Measurements from ENCODE around the gene NHP2. TPM values are rescaled to one million over a fixed set of nuclear protein-coding genes. Genes with fewer than 3 reads are reported as not detected.

NHP2 gene
- total RNA-seq, 1 experiment from 2014 or later, result 322 TPM

DNA sequence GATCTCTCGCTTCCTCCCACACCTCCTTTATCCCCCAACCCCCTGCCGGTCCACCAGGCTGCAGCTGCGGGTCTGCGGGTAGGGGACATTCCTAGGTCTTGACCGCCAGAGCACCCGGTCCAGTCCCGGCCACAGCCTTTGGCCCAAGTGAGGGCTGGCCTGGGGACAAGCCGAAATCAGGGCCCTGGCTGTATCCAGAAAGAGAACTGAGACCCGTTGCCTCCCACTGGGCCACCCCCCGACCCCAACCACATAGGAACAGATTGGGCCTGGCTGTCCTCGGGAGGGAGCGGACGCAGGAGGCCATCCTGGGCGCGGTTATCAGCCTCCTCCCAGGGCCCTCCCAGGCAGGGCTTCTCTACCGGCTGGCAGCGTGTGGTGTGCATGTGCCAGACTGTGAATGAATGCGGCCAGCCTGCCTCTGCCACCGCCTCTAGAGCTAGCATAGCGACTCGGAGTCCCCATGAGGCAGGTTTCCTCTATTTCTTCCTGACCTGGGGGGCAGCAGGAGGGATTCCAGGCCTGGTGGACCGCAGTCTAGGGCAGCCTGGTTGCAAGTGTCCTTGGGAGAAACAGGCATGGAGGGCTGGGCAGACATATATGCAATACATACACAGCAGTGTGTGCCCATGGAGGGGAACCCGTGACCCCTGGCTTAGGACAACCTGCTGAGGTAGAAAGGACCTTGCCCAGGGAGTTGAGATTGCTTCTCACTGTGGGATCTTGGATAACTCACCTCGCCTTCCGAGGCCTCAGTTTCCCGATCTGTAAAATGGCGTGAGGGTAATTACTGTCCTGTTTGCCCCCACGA is 39.2 kb downstream of the NHP2 start:
- H3K27ac Mint-ChIP-seq (ENCODE audit: low read depth, unreplicated experiment), result peak overlapping the region; percentile 29
- no TSS peak for BruUV-seq (replicated peaks)
- intact Hi-C loops (cut with micrococcal nuclease), result no loop called here
- peak overlapping the region; percentile 74 for H3K4me3 Mint-ChIP-seq (ENCODE audit: unreplicated experiment)
- peaks cover 7% of the 10 kb centered on the region for H3K36me3 Mint-ChIP-seq (ENCODE audit: insufficient read depth, unreplicated experiment)
- no peak for DNase-seq (ENCODE audit: unreplicated experiment)
- H3K9me3 Mint-ChIP-seq (ENCODE audit: unreplicated experiment), result no peaks in the 10 kb centered on the region
- ChIA-PET POLR2A (interaction anchor here (0.6 to 1.2 kb wide), 3 partner anchors 15 to 574 kb away, joined by 3 to 4 read pairs (median 4); no protein-coding TSS in a partner anchor), CTCF (interaction anchor here (1.5 kb wide), 1 partner anchor 21 kb away, joined by 3 read pairs; no protein-coding TSS in a partner anchor)
- peaks cover 24% of the 10 kb centered on the region for H3K27me3 Mint-ChIP-seq (ENCODE audit: insufficient read depth, unreplicated experiment)
- H3K4me1 Mint-ChIP-seq (ENCODE audit: insufficient read depth, unreplicated experiment), result peaks cover 11% of the 10 kb centered on the region
- TF ChIP-seq, protein P1, sequence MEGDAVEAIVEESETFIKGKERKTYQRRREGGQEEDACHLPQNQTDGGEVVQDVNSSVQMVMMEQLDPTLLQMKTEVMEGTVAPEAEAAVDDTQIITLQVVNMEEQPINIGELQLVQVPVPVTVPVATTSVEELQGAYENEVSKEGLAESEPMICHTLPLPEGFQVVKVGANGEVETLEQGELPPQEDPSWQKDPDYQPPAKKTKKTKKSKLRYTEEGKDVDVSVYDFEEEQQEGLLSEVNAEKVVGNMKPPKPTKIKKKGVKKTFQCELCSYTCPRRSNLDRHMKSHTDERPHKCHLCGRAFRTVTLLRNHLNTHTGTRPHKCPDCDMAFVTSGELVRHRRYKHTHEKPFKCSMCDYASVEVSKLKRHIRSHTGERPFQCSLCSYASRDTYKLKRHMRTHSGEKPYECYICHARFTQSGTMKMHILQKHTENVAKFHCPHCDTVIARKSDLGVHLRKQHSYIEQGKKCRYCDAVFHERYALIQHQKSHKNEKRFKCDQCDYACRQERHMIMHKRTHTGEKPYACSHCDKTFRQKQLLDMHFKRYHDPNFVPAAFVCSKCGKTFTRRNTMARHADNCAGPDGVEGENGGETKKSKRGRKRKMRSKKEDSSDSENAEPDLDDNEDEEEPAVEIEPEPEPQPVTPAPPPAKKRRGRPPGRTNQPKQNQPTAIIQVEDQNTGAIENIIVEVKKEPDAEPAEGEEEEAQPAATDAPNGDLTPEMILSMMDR (IDR thresholded peaks at IDR 0.05; ENCODE audit: unreplicated experiment), result no peak

DNA sequence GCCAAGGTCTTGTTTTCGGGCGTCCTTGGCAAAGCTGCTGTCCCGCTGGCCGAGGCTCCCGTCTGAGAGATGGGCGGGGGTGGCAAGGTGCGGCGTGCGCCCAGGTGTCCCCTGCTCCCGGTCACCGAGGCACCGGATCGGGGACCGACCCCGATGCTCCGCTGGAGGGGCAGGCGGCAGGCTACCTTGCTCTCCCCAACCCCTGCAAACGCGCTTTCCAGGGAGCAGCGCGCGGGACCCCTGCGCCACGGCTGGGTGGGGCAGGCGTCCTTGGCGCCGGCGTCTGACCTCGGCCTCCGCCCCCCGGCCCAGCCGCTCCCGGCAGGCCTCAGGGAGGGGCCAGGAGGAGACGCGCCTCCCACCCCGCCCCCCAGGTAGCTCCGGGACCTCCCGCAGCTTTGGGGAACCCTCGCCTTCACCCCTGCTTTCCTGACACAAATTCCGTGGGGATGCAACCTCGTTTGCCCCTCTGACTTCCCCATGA is 39.8 kb downstream of the NHP2 start:
- Mint-ChIP-seq H3K4me3 (ENCODE audit: unreplicated experiment) (peak overlapping the region; percentile 74), H3K4me1 (ENCODE audit: insufficient read depth, unreplicated experiment) (peaks cover 15% of the 10 kb centered on the region), H3K36me3 (ENCODE audit: insufficient read depth, unreplicated experiment) (peaks cover 7% of the 10 kb centered on the region), H3K9me3 (ENCODE audit: unreplicated experiment) (no peaks in the 10 kb centered on the region), H3K27me3 (ENCODE audit: insufficient read depth, unreplicated experiment) (peaks cover 24% of the 10 kb centered on the region), H3K27ac (ENCODE audit: low read depth, unreplicated experiment) (peak overlapping the region; percentile 29)
- intact Hi-C loops (cut with micrococcal nuclease), result no loop called here
- TF ChIP-seq, protein P1 (IDR thresholded peaks at IDR 0.05; ENCODE audit: unreplicated experiment), result no peak
- no peak for DNase-seq (ENCODE audit: unreplicated experiment)
- ChIA-PET CTCF (interaction anchor here (1.5 kb wide), 1 partner anchor 22 kb away, joined by 3 read pairs; no protein-coding TSS in a partner anchor), POLR2A (interaction anchor here (0.6 to 1.2 kb wide), 3 partner anchors 14 to 574 kb away, joined by 3 to 4 read pairs (median 4); no protein-coding TSS in a partner anchor)
- BruUV-seq (replicated peaks), result no TSS peak

DNA sequence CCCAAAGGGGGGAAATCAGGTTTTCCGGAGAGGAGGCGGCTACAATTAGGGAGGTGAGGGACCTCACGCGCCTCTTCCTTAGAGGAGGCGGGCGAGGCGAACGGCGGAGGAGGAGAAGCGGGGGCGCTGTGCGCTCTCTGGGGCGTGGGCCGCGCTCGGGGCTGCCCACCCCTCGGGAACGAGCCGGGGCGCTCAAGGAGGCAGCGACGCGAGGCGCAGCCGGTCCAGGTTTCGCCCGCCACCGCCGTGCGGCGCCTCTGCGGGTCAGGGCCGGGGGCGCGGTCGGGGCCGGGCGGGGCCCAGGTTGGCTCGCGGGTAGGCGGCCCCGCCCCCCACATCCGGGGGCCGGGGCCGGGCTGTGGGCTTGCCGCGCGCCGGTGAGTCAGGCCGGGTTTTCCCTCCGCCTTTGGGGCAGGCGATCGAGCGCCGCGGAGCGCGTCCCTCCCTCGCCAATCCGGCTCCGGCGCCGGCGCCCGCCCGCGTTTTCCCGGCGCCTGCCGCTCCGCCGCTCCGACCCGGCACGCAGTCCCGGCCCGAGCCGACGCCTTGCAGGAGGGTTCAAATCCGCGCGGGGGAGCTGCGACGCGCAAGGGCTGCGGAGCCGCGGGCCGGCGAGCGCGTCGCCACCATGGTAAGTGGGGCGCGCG is 40.4 kb downstream of the NHP2 start, which contains the start of gene N4BP3:
TSS of gene N4BP3 (plus strand) at position 392 of the 647 bp plus-strand sequence. CDS start 6,052 bp downstream, outside the sequence.
- H3K4me3 Mint-ChIP-seq (ENCODE audit: unreplicated experiment), result peak within 1 kb of the TSS; percentile 74
- DNase-seq (ENCODE audit: unreplicated experiment), result peak; percentile 57
- intact Hi-C loops (cut with micrococcal nuclease), result no loop called here
- CTCF ChIA-PET, result interaction anchor here (0.7 to 1.5 kb wide), 2 partner anchors 22 to 30 kb away, joined by 3 read pairs; no protein-coding TSS in a partner anchor
- POLR2A ChIA-PET, result interaction anchor here (0.7 to 1.2 kb wide), 2 partner anchors 13 to 32 kb away, joined by 3 read pairs; no protein-coding TSS in a partner anchor
- H3K27ac Mint-ChIP-seq (ENCODE audit: low read depth, unreplicated experiment), result peak within 1 kb of the TSS; percentile 29
- BruUV-seq (replicated peaks), result no TSS peak
- H3K9me3 Mint-ChIP-seq (ENCODE audit: unreplicated experiment), result no peaks in the 10 kb centered on the region
- peaks cover 24% of the 10 kb centered on the region for H3K27me3 Mint-ChIP-seq (ENCODE audit: insufficient read depth, unreplicated experiment)
- peaks cover 7% of the 10 kb centered on the region for H3K36me3 Mint-ChIP-seq (ENCODE audit: insufficient read depth, unreplicated experiment)
- TF ChIP-seq, protein P1 (IDR thresholded peaks at IDR 0.05; ENCODE audit: unreplicated experiment), result no peak
- H3K4me1 Mint-ChIP-seq (ENCODE audit: insufficient read depth, unreplicated experiment), result peaks cover 22% of the 10 kb centered on the region
